ENCODE data around the gene KLF15. TPM values are rescaled to one million over a fixed set of nuclear protein-coding genes. Genes with fewer than 3 reads are reported as not detected.

Gene KLF15
- total and polyA plus RNA-seq, 9 donors = 13.4 to 83.3 (median 40.0) TPM

- DNase-seq = peak in 2 of 5 donors; percentile 5 to 11
- intact Hi-C loops (cut with DNase I) = no loop called here
- no peaks in the 10 kb centered on the region for H3K4me1 ChIP-seq (ENCODE audit: insufficient read depth)
- H3K27ac ChIP-seq = no peak overlapping the region
- H3K36me3 ChIP-seq = no peaks in the 10 kb centered on the region
- no peak overlapping the region for H3K4me3 ChIP-seq
- TF ChIP-seq POLR2A (IDR thresholded peaks at IDR 0.05) (no peak), EP300 (IDR thresholded peaks at IDR 0.05) (no peak)
- WGBS, 3 donors = 95 to 99% (median 98%) methylated on average over 6 of the region's 6 CpGs
- H3K27me3 ChIP-seq = no peaks in the 10 kb centered on the region
- H3K9me3 ChIP-seq = no peaks in the 10 kb centered on the region
Observed at GRCh38 chr3:126367316-126367805, 10.2 kb upstream of the KLF15 start.

- DNase-seq = peak in 3 of 5 donors; percentile 7 to 40 (median 9)
- WGBS, 3 donors = 85 to 92% (median 90%) methylated on average over 11 of the region's 11 CpGs
- intact Hi-C loops (cut with DNase I) = no loop called here
Observed at GRCh38 chr3:126365351-126366277, 8.4 kb upstream of the KLF15 start.

GRCh38 chr3:126364731-126365301, 7.6 kb upstream of the KLF15 start:
- H3K4me3 ChIP-seq = no peak overlapping the region
- H3K27me3 ChIP-seq = no peaks in the 10 kb centered on the region
- H3K36me3 ChIP-seq = no peaks in the 10 kb centered on the region
- WGBS, 3 donors = 92 to 100% (median 99%) methylated on average over 2 to 5 of the region's 5 CpGs
- peak overlapping the region; percentile 34 to 66 for H3K27ac ChIP-seq
- no peaks in the 10 kb centered on the region for H3K9me3 ChIP-seq
- TF ChIP-seq EP300 (IDR thresholded peaks at IDR 0.05) (no peak), CTCF (IDR thresholded peaks at IDR 0.05) (no peak), POLR2A (IDR thresholded peaks at IDR 0.05) (no peak)
- peak in 3 of 5 donors; percentile 8 to 38 (median 14) for DNase-seq
- no peaks in the 10 kb centered on the region for H3K4me1 ChIP-seq (ENCODE audit: insufficient read depth)
- intact Hi-C loops (cut with DNase I) = no loop called here

More at GRCh38 chr3:126365351-126366277, 8.4 kb upstream of the KLF15 start:
- Histone ChIP-seq H3K4me3 (no peak overlapping the region), H3K27ac (peak overlapping the region in 1 of 2 donors; percentile 66), H3K27me3 (no peaks in the 10 kb centered on the region), H3K9me3 (no peaks in the 10 kb centered on the region), H3K36me3 (no peaks in the 10 kb centered on the region), H3K4me1 (ENCODE audit: insufficient read depth) (no peaks in the 10 kb centered on the region)
- no peak for TF ChIP-seq POLR2A (IDR thresholded peaks at IDR 0.05)
- TF ChIP-seq EP300 (IDR thresholded peaks at IDR 0.05) = no peak
- no peak for TF ChIP-seq CTCF (IDR thresholded peaks at IDR 0.05)

GRCh38 chr3:126364130-126364695, 7.0 kb upstream of the KLF15 start:
- TF ChIP-seq CTCF (IDR thresholded peaks at IDR 0.05) = no peak
- TF ChIP-seq POLR2A (IDR thresholded peaks at IDR 0.05) = no peak
- no peak for TF ChIP-seq EP300 (IDR thresholded peaks at IDR 0.05)
- Histone ChIP-seq H3K4me1 (ENCODE audit: insufficient read depth) (no peaks in the 10 kb centered on the region), H3K9me3 (no peaks in the 10 kb centered on the region), H3K4me3 (no peak overlapping the region), H3K36me3 (no peaks in the 10 kb centered on the region), H3K27me3 (no peaks in the 10 kb centered on the region), H3K27ac (peak overlapping the region; percentile 34 to 66)
- peak in 4 of 5 donors; percentile 29 to 79 (median 44) for DNase-seq
- intact Hi-C loops (cut with DNase I) = no loop called here
- 51 to 67% (median 55%) methylated on average over 9 of the region's 9 CpGs for WGBS, 3 donors

Measured in ovary (tissue), 9 donors.